ENCODE measurements around the gene PLA2G4E. TPM values are rescaled to one million over a fixed set of nuclear protein-coding genes. Genes with fewer than 3 reads are reported as not detected.

Gene PLA2G4E
- total and polyA plus RNA-seq, 2 of the 13 experiments (the other 11 are each of a cell fraction or from before 2014, with no cell fraction given), result not detected

DNA sequence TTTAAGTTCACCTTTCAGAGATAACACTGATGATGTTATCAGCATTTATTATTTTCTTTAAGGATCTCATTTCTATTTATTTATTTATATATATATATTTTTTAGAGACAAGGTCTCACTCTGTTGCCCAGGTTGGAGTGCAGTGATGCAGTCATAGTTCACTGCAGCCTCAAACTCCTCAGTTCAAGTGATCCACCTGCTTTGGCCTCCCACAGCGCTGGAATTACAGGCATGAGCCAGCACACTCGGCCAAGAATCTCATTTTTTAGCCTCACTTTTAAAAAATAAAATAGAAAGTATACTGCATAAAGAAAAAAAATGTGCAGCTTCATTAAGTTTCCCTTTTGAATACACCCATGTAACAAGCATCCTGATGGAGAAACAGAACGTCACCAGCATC lies 37.9 kb upstream of the PLA2G4E start (continued):
- TF ChIP-seq, protein P1, sequence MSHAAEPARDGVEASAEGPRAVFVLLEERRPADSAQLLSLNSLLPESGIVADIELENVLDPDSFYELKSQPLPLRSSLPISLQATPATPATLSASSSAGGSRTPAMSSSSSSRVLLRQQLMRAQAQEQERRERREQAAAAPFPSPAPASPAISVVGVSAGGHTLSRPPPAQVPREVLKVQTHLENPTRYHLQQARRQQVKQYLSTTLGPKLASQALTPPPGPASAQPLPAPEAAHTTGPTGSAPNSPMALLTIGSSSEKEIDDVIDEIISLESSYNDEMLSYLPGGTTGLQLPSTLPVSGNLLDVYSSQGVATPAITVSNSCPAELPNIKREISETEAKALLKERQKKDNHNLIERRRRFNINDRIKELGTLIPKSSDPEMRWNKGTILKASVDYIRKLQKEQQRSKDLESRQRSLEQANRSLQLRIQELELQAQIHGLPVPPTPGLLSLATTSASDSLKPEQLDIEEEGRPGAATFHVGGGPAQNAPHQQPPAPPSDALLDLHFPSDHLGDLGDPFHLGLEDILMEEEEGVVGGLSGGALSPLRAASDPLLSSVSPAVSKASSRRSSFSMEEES (CRISPR knock-in tag; IDR thresholded peaks at IDR 0.05), result no peak
- TF ChIP-seq THAP11 (CRISPR knock-in tag; IDR thresholded peaks at IDR 0.05), result no peak
- TF ChIP-seq ZNF552 (CRISPR knock-in tag; IDR thresholded peaks at IDR 0.05; ENCODE audit: borderline replicate concordance), result no peak
- no peak for TF ChIP-seq ZNF569 (CRISPR knock-in tag; IDR thresholded peaks at IDR 0.05; ENCODE audit: borderline replicate concordance)
- TF ChIP-seq CBX5 (CRISPR knock-in tag; IDR thresholded peaks at IDR 0.05; ENCODE audit: borderline replicate concordance), result no peak
- TF ChIP-seq ZNF678 (CRISPR knock-in tag; IDR thresholded peaks at IDR 0.05), result no peak
- no peak for TF ChIP-seq ZNF101 (CRISPR knock-in tag; IDR thresholded peaks at IDR 0.05; ENCODE audit: borderline replicate concordance, low read depth)
- TF ChIP-seq KDM6A (CRISPR knock-in tag; IDR thresholded peaks at IDR 0.05; ENCODE audit: low read depth), result no peak
- TF ChIP-seq MYC (CRISPR knock-in tag; IDR thresholded peaks at IDR 0.05; ENCODE audit: borderline replicate concordance), result no peak
- TF ChIP-seq ZNF7 (CRISPR knock-in tag; IDR thresholded peaks at IDR 0.05), result no peak
- TF ChIP-seq ZNF280B (CRISPR knock-in tag; IDR thresholded peaks at IDR 0.05; ENCODE audit: borderline replicate concordance), result no peak

Data from HepG2 (cell line).